ENCODE measurements around the gene OR51V1. TPM values are rescaled to one million over a fixed set of nuclear protein-coding genes. Genes with fewer than 3 reads are reported as not detected.

Gene OR51V1
- total RNA-seq, 1 experiment from 2014 or later = not detected

GRCh38 chr11:5232176-5232575, 31.7 kb upstream of the OR51V1 start:
- Mint-ChIP-seq H3K27ac (no peak overlapping the region), H3K36me3 (no peaks in the 10 kb centered on the region), H3K9me3 (no peaks in the 10 kb centered on the region), H3K4me3 (no peak overlapping the region), H3K4me1 (no peaks in the 10 kb centered on the region), H3K27me3 (ENCODE audit: low read depth) (no peaks in the 10 kb centered on the region)
- DNase-seq (ENCODE audit: low spot score) = no peak
- ATAC-seq = no peak
- TF ChIP-seq ZNF138 (CRISPR knock-in tag; conservative IDR thresholded peaks at IDR 0.05) (no peak), RORB (CRISPR knock-in tag; IDR thresholded peaks at IDR 0.05) (no peak), E2F5 (CRISPR knock-in tag; IDR thresholded peaks at IDR 0.05) (no peak)
- TF ChIP-seq, protein P1, sequence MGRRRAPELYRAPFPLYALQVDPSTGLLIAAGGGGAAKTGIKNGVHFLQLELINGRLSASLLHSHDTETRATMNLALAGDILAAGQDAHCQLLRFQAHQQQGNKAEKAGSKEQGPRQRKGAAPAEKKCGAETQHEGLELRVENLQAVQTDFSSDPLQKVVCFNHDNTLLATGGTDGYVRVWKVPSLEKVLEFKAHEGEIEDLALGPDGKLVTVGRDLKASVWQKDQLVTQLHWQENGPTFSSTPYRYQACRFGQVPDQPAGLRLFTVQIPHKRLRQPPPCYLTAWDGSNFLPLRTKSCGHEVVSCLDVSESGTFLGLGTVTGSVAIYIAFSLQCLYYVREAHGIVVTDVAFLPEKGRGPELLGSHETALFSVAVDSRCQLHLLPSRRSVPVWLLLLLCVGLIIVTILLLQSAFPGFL (CRISPR knock-in tag; IDR thresholded peaks at IDR 0.05; ENCODE audit: borderline replicate concordance) = no peak
- CTCF ChIA-PET = no interaction called here
- POLR2A ChIA-PET = no interaction called here

DNA sequence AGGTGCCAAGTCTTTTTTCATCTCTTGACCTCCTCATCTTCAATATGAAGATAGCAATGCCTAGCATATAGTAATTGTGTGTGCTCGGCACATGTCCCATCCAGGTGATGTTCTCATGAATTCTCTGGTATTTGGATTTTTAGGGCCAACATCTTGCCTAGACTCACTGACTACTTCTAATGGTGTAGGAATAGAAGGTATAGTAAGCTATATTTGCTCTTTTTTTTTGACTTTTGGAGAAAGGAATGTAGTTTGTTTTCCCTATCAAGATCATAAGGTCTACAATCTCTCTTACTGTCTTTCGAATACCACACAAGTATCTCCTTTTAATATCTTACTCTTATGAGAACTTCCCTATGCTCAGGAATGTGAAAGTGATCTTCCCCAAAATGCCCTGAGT, 30.6 kb upstream of the OR51V1 start:
- Mint-ChIP-seq H3K9me3 (no peaks in the 10 kb centered on the region), H3K36me3 (no peaks in the 10 kb centered on the region), H3K4me3 (no peak overlapping the region), H3K27me3 (ENCODE audit: low read depth) (no peaks in the 10 kb centered on the region), H3K27ac (no peak overlapping the region), H3K4me1 (no peaks in the 10 kb centered on the region)
- TF ChIP-seq KAT7 (CRISPR knock-in tag; IDR thresholded peaks at IDR 0.05; ENCODE audit: borderline replicate concordance) = no peak
- TF ChIP-seq, protein P2, sequence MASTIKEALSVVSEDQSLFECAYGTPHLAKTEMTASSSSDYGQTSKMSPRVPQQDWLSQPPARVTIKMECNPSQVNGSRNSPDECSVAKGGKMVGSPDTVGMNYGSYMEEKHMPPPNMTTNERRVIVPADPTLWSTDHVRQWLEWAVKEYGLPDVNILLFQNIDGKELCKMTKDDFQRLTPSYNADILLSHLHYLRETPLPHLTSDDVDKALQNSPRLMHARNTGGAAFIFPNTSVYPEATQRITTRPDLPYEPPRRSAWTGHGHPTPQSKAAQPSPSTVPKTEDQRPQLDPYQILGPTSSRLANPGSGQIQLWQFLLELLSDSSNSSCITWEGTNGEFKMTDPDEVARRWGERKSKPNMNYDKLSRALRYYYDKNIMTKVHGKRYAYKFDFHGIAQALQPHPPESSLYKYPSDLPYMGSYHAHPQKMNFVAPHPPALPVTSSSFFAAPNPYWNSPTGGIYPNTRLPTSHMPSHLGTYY (CRISPR knock-in tag; IDR thresholded peaks at IDR 0.05) = no peak
- TF ChIP-seq ZNF671 (CRISPR knock-in tag; IDR thresholded peaks at IDR 0.05) = no peak
- TF ChIP-seq GTF2I (CRISPR knock-in tag; conservative IDR thresholded peaks at IDR 0.05) = no peak
- no peak for TF ChIP-seq ZMAT4 (CRISPR knock-in tag; IDR thresholded peaks at IDR 0.05)
- TF ChIP-seq ZNF317 (CRISPR knock-in tag; IDR thresholded peaks at IDR 0.05; ENCODE audit: borderline replicate concordance, low read depth) = no peak
- TF ChIP-seq, protein P3, sequence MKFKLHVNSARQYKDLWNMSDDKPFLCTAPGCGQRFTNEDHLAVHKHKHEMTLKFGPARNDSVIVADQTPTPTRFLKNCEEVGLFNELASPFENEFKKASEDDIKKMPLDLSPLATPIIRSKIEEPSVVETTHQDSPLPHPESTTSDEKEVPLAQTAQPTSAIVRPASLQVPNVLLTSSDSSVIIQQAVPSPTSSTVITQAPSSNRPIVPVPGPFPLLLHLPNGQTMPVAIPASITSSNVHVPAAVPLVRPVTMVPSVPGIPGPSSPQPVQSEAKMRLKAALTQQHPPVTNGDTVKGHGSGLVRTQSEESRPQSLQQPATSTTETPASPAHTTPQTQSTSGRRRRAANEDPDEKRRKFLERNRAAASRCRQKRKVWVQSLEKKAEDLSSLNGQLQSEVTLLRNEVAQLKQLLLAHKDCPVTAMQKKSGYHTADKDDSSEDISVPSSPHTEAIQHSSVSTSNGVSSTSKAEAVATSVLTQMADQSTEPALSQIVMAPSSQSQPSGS (CRISPR knock-in tag; IDR thresholded peaks at IDR 0.05; ENCODE audit: borderline replicate concordance, low read depth) = no peak
- TF ChIP-seq SMAD3 (CRISPR knock-in tag; IDR thresholded peaks at IDR 0.05; ENCODE audit: borderline replicate concordance) = no peak
- no peak for TF ChIP-seq NR3C1 (CRISPR knock-in tag; conservative IDR thresholded peaks at IDR 0.05; ENCODE audit: low read depth)
- TF ChIP-seq AR (CRISPR knock-in tag; IDR thresholded peaks at IDR 0.05) = no peak
- TF ChIP-seq ESRRA (CRISPR knock-in tag; IDR thresholded peaks at IDR 0.05; ENCODE audit: borderline replicate concordance) = no peak
- TF ChIP-seq, protein P4, sequence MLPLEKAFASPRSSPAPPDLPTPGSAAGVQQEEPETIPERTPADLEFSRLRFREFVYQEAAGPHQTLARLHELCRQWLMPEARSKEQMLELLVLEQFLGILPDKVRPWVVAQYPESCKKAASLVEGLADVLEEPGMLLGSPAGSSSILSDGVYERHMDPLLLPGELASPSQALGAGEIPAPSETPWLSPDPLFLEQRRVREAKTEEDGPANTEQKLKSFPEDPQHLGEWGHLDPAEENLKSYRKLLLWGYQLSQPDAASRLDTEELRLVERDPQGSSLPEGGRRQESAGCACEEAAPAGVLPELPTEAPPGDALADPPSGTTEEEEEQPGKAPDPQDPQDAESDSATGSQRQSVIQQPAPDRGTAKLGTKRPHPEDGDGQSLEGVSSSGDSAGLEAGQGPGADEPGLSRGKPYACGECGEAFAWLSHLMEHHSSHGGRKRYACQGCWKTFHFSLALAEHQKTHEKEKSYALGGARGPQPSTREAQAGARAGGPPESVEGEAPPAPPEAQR (CRISPR knock-in tag; IDR thresholded peaks at IDR 0.05) = no peak
- no peak for TF ChIP-seq TEAD4 (CRISPR knock-in tag; IDR thresholded peaks at IDR 0.05)
- no peak for TF ChIP-seq E2F4 (CRISPR knock-in tag; IDR thresholded peaks at IDR 0.05; ENCODE audit: borderline replicate concordance, low read depth)
- no peak for TF ChIP-seq MLX (CRISPR knock-in tag; IDR thresholded peaks at IDR 0.05)
- TF ChIP-seq ZNF263 (CRISPR knock-in tag; IDR thresholded peaks at IDR 0.05; ENCODE audit: low read depth) = no peak
- TF ChIP-seq ETV6 (CRISPR knock-in tag; IDR thresholded peaks at IDR 0.05) = no peak
- no peak for TF ChIP-seq NFATC4 (CRISPR knock-in tag; IDR thresholded peaks at IDR 0.05)
- no peak for TF ChIP-seq MXD4 (CRISPR knock-in tag; IDR thresholded peaks at IDR 0.05; ENCODE audit: borderline replicate concordance)
- no peak for TF ChIP-seq ZBTB21 (CRISPR knock-in tag; IDR thresholded peaks at IDR 0.05; ENCODE audit: borderline replicate concordance)
- ATAC-seq (no peak), DNase-seq (ENCODE audit: low spot score) (no peak)
- ChIA-PET CTCF (no interaction called here), POLR2A (no interaction called here)

Measured in WTC11 (cell line).